ENCODE measurements around the gene ARID4A. TPM values are rescaled to one million over a fixed set of nuclear protein-coding genes. Genes with fewer than 3 reads are reported as not detected.

The ARID4A gene
- polyA plus RNA-seq, 2 of the 4 experiments (the other 2 are of a cell fraction), result 9.0 to 15.1 TPM

DNA sequence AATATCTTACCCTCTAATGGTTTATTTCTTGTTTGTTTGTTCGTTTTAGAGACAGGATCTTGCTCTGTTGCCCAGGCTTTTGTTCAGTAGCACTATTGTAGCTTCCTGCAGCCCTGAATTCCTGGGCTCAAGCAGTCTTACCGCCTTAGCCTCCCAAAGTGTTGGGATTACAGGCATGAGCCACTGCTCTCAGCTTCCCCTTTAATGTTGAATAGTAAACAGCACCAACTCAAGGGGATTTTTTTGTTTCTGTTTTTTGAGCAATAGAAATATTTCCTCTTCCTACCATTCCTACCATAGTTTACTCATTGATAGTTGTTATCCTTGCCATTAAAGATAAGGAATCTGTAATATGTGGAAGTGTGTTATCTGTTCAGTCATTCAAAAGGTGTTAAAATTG lies 10.7 kb downstream of the ARID4A start:
- ChIA-PET POLR2A (no interaction called here), CTCF (no interaction called here)
- TF ChIP-seq, protein P1, sequence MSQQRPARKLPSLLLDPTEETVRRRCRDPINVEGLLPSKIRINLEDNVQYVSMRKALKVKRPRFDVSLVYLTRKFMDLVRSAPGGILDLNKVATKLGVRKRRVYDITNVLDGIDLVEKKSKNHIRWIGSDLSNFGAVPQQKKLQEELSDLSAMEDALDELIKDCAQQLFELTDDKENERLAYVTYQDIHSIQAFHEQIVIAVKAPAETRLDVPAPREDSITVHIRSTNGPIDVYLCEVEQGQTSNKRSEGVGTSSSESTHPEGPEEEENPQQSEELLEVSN (IDR thresholded peaks at IDR 0.05; ENCODE audit: borderline replicate concordance, low read depth), result no peak
- TF ChIP-seq, protein P2, sequence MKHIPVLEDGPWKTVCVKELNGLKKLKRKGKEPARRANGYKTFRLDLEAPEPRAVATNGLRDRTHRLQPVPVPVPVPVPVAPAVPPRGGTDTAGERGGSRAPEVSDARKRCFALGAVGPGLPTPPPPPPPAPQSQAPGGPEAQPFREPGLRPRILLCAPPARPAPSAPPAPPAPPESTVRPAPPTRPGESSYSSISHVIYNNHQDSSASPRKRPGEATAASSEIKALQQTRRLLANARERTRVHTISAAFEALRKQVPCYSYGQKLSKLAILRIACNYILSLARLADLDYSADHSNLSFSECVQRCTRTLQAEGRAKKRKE (CRISPR knock-in tag; IDR thresholded peaks at IDR 0.05; ENCODE audit: low read depth), result no peak
- TF ChIP-seq CEBPB (IDR thresholded peaks at IDR 0.05) (no peak), HOXA7 (CRISPR knock-in tag; IDR thresholded peaks at IDR 0.05) (no peak), HOXB5 (CRISPR knock-in tag; IDR thresholded peaks at IDR 0.05) (no peak), HEYL (CRISPR knock-in tag; IDR thresholded peaks at IDR 0.05) (no peak), MAFK (IDR thresholded peaks at IDR 0.05; ENCODE audit: partially characterized antibody) (no peak), FOSB (CRISPR knock-in tag; IDR thresholded peaks at IDR 0.05) (no peak), EHMT2 (IDR thresholded peaks at IDR 0.05; ENCODE audit: low read depth) (no peak), MAZ (IDR thresholded peaks at IDR 0.05; ENCODE audit: borderline replicate concordance, low read depth, low read length) (no peak), SREBF2 (IDR thresholded peaks at IDR 0.05) (no peak)
- TF ChIP-seq, protein P3, sequence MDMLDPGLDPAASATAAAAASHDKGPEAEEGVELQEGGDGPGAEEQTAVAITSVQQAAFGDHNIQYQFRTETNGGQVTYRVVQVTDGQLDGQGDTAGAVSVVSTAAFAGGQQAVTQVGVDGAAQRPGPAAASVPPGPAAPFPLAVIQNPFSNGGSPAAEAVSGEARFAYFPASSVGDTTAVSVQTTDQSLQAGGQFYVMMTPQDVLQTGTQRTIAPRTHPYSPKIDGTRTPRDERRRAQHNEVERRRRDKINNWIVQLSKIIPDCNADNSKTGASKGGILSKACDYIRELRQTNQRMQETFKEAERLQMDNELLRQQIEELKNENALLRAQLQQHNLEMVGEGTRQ (IDR thresholded peaks at IDR 0.05), result no peak
- TF ChIP-seq, protein P4, sequence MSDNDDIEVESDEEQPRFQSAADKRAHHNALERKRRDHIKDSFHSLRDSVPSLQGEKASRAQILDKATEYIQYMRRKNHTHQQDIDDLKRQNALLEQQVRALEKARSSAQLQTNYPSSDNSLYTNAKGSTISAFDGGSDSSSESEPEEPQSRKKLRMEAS (IDR thresholded peaks at IDR 0.05), result no peak
- TF ChIP-seq, protein P5, sequence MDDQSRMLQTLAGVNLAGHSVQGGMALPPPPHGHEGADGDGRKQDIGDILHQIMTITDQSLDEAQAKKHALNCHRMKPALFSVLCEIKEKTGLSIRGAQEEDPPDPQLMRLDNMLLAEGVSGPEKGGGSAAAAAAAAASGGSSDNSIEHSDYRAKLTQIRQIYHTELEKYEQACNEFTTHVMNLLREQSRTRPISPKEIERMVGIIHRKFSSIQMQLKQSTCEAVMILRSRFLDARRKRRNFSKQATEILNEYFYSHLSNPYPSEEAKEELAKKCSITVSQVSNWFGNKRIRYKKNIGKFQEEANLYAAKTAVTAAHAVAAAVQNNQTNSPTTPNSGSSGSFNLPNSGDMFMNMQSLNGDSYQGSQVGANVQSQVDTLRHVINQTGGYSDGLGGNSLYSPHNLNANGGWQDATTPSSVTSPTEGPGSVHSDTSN (IDR thresholded peaks at IDR 0.05), result no peak
- Histone ChIP-seq H3K4me3 (no peak overlapping the region), H3K27ac (no peak overlapping the region), H3K9me3 (no peaks in the 10 kb centered on the region), H3K4me2 (no peak overlapping the region), H3K4me1 (no peaks in the 10 kb centered on the region)
- WGBS (ENCODE audit: missing lambda C conversion rate), result 73% methylated on average over 2 of the region's 2 CpGs
- no peak for ATAC-seq
- DNase-seq (ENCODE audit: low read depth in 1 of 2, low spot score in 1 of 2), result no peak
- FAIRE-seq, result no peak

DNA sequence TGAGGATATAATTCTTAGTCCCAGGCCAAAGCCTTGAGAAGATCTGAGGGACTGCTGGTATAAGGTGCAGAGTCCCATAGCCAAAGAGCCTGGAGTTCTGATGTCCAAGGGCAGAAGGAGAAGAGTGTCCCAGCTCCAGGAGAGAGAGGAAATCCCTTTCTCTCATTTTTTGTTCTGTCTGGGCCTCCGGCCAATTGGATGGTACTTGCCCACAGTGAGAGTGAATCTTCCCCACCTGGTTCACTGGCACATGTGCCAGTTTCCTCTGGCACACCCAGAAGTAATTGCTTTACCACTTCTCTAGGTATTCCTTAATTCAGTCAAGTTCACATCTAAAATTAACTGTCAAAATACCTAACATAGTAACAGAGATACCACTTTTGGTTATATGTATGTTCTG lies 15.3 kb downstream of the ARID4A start:
- FAIRE-seq (no peak), ATAC-seq (no peak), DNase-seq (ENCODE audit: low read depth in 1 of 2, low spot score in 1 of 2) (no peak)
- Histone ChIP-seq H3K4me3 (no peak overlapping the region), H3K27ac (no peak overlapping the region), H3K4me1 (0 out of 3 replicates have a peak, but pooled peaks cover 7% of the 10 kb centered on the region), H3K9me3 (no peaks in the 10 kb centered on the region), H3K4me2 (no peak overlapping the region)
- 100% methylated on average over 1 of the region's 1 CpG for WGBS (ENCODE audit: missing lambda C conversion rate)
- CTCF ChIA-PET, result interaction anchor here (0.9 kb wide), 1 partner anchor 9 kb away, joined by 3 read pairs; no protein-coding TSS in a partner anchor
- POLR2A ChIA-PET, result interaction anchor here (1.4 kb wide), 1 partner anchor 15 kb away, joined by 6 read pairs; the partner anchor contains the start of gene ARID4A
- TF ChIP-seq MYC (IDR thresholded peaks at IDR 0.05; ENCODE audit: borderline replicate concordance, low read length) (no peak), POLR2A (IDR thresholded peaks at IDR 0.05; ENCODE audit: low read length) (no peak)

DNA sequence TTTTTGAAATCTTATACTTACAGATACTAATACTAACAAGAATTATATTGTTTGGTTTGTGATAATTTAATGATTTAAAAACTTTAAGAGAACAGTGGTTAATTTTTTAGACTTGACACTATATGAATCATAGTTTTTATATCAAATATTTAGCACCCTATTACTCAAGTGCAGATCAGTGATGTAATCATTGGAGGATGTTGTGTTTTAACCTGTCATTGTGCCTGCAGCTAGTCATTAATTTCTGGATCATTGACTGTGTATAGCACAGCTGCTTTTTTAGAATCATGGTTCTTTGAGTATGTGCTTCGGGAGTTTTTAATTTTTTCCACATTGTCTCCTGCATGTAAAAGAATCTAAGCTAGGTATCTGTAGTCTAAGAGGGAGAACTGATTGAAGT lies 17.3 kb downstream of the ARID4A start:
- ChIA-PET POLR2A (interaction anchor here (1.1 kb wide), 1 partner anchor 11 kb away, joined by 3 read pairs; no protein-coding TSS in a partner anchor), CTCF (no interaction called here)
- DNase-seq (ENCODE audit: low read depth in 1 of 2, low spot score in 1 of 2), result no peak
- 0 out of 3 replicates have a peak, but pooled peaks cover 7% of the 10 kb centered on the region for H3K4me1 ChIP-seq
- H3K4me2 ChIP-seq, result no peak overlapping the region
- WGBS (ENCODE audit: missing lambda C conversion rate), result 86% methylated on average over 1 of the region's 1 CpG
- FAIRE-seq, result no peak
- no peak for ATAC-seq
- H3K9me3 ChIP-seq, result no peaks in the 10 kb centered on the region
- TF ChIP-seq NR3C1 (IDR thresholded peaks at IDR 0.05), result no peak
- TF ChIP-seq RARB (CRISPR knock-in tag; IDR thresholded peaks at IDR 0.05), result no peak
- TF ChIP-seq ZC3H11A (IDR thresholded peaks at IDR 0.05), result no peak
- no peak for TF ChIP-seq HOXB13 (CRISPR knock-in tag; IDR thresholded peaks at IDR 0.05; ENCODE audit: low read depth)
- TF ChIP-seq HEYL (CRISPR knock-in tag; IDR thresholded peaks at IDR 0.05), result no peak
- TF ChIP-seq, protein P1 (IDR thresholded peaks at IDR 0.05; ENCODE audit: borderline replicate concordance, low read depth), result no peak
- TF ChIP-seq, protein P6, sequence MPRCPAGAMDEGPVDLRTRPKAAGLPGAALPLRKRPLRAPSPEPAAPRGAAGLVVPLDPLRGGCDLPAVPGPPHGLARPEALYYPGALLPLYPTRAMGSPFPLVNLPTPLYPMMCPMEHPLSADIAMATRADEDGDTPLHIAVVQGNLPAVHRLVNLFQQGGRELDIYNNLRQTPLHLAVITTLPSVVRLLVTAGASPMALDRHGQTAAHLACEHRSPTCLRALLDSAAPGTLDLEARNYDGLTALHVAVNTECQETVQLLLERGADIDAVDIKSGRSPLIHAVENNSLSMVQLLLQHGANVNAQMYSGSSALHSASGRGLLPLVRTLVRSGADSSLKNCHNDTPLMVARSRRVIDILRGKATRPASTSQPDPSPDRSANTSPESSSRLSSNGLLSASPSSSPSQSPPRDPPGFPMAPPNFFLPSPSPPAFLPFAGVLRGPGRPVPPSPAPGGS (IDR thresholded peaks at IDR 0.05), result no peak
- no peak for TF ChIP-seq MYC (IDR thresholded peaks at IDR 0.05; ENCODE audit: borderline replicate concordance, low read length)
- TF ChIP-seq, protein P5 (IDR thresholded peaks at IDR 0.05), result no peak
- no peak for TF ChIP-seq HDAC2 (IDR thresholded peaks at IDR 0.05)
- TF ChIP-seq, protein P7, sequence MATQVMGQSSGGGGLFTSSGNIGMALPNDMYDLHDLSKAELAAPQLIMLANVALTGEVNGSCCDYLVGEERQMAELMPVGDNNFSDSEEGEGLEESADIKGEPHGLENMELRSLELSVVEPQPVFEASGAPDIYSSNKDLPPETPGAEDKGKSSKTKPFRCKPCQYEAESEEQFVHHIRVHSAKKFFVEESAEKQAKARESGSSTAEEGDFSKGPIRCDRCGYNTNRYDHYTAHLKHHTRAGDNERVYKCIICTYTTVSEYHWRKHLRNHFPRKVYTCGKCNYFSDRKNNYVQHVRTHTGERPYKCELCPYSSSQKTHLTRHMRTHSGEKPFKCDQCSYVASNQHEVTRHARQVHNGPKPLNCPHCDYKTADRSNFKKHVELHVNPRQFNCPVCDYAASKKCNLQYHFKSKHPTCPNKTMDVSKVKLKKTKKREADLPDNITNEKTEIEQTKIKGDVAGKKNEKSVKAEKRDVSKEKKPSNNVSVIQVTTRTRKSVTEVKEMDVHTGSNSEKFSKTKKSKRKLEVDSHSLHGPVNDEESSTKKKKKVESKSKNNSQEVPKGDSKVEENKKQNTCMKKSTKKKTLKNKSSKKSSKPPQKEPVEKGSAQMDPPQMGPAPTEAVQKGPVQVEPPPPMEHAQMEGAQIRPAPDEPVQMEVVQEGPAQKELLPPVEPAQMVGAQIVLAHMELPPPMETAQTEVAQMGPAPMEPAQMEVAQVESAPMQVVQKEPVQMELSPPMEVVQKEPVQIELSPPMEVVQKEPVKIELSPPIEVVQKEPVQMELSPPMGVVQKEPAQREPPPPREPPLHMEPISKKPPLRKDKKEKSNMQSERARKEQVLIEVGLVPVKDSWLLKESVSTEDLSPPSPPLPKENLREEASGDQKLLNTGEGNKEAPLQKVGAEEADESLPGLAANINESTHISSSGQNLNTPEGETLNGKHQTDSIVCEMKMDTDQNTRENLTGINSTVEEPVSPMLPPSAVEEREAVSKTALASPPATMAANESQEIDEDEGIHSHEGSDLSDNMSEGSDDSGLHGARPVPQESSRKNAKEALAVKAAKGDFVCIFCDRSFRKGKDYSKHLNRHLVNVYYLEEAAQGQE (IDR thresholded peaks at IDR 0.05), result no peak
- no peak overlapping the region for H3K27ac ChIP-seq
- H3K4me3 ChIP-seq, result no peak overlapping the region
